ENCODE results near the gene ZCCHC10.
"Not testable (repeated sequence)": the region's sequence is repeated elsewhere in the genome, so short reads cannot be mapped to it uniquely, and the experiment has no call there.

Gene ZCCHC10

DNA sequence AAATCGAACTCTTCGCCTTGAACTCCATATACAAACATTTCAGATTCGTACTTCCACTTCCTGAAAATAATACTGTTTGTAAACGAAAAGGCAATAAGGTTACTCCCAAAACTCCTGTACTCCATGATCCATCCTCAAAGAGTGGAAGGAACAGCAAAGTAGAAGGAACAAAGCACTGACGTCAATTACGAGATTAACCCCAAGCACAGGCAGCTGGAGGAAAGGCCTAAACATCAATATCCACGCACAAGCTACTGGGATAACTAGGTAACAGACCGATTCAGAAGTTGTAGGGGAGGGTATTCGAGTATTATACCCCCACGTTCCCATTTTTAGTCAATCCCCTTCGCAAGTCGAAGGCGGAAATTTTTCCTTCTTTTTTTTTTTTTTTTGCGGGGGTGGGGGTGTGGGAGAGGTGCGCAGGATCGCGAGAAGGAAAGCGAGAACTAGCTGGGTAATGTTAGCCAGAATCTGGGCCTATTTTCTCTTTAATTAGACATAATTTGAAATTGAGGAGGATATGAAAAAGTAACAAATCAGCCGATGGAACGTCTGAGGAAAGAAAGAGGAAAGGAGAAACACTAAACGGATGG, 63.8 kb downstream of the ZCCHC10 start:
- H3K9me3 Mint-ChIP-seq: peaks cover 4% of the 10 kb centered on the region
- H3K27ac Mint-ChIP-seq: peak overlapping the region; percentile 100
- H3K27me3 Mint-ChIP-seq (ENCODE audit: low read depth, poor library complexity): peaks cover 5% of the 10 kb centered on the region
- H3K4me1 Mint-ChIP-seq: peaks cover 29% of the 10 kb centered on the region
- peaks cover 32% of the 10 kb centered on the region for H3K36me3 Mint-ChIP-seq (ENCODE audit: low read depth)
- peak overlapping the region; percentile 98 for H3K4me3 Mint-ChIP-seq
- TF ChIP-seq, protein P1, sequence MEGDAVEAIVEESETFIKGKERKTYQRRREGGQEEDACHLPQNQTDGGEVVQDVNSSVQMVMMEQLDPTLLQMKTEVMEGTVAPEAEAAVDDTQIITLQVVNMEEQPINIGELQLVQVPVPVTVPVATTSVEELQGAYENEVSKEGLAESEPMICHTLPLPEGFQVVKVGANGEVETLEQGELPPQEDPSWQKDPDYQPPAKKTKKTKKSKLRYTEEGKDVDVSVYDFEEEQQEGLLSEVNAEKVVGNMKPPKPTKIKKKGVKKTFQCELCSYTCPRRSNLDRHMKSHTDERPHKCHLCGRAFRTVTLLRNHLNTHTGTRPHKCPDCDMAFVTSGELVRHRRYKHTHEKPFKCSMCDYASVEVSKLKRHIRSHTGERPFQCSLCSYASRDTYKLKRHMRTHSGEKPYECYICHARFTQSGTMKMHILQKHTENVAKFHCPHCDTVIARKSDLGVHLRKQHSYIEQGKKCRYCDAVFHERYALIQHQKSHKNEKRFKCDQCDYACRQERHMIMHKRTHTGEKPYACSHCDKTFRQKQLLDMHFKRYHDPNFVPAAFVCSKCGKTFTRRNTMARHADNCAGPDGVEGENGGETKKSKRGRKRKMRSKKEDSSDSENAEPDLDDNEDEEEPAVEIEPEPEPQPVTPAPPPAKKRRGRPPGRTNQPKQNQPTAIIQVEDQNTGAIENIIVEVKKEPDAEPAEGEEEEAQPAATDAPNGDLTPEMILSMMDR (IDR thresholded peaks at IDR 0.05): no peak
- peak; percentile 20 for DNase-seq

DNA sequence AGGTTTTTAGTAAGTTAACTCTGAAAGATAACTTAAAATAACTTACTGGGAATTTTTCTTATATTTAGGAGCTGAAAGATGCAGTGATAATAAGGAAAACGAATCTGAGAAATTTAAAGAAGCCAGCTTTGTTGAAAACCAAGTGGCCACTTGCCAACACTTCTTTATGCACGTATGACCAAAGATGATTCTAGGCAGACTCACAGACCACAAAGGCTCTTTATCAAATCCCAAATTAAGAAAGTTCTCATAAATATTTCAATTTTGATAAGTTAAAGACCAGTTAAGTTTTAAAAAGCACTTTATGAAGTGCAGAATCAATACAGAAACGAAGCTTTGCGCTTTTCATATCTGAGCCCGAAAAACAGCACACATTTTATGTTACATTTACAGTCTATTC, 64.5 kb downstream of the ZCCHC10 start:
- peaks cover 5% of the 10 kb centered on the region for H3K27me3 Mint-ChIP-seq (ENCODE audit: low read depth, poor library complexity)
- peak overlapping the region; percentile 98 for H3K4me3 Mint-ChIP-seq
- peaks cover 29% of the 10 kb centered on the region for H3K4me1 Mint-ChIP-seq
- peaks cover 35% of the 10 kb centered on the region for H3K36me3 Mint-ChIP-seq (ENCODE audit: low read depth)
- H3K9me3 Mint-ChIP-seq: peaks cover 4% of the 10 kb centered on the region
- TF ChIP-seq, protein P1 (IDR thresholded peaks at IDR 0.05): no peak
- no peak for DNase-seq
- peak overlapping the region; percentile 100 for H3K27ac Mint-ChIP-seq

DNA sequence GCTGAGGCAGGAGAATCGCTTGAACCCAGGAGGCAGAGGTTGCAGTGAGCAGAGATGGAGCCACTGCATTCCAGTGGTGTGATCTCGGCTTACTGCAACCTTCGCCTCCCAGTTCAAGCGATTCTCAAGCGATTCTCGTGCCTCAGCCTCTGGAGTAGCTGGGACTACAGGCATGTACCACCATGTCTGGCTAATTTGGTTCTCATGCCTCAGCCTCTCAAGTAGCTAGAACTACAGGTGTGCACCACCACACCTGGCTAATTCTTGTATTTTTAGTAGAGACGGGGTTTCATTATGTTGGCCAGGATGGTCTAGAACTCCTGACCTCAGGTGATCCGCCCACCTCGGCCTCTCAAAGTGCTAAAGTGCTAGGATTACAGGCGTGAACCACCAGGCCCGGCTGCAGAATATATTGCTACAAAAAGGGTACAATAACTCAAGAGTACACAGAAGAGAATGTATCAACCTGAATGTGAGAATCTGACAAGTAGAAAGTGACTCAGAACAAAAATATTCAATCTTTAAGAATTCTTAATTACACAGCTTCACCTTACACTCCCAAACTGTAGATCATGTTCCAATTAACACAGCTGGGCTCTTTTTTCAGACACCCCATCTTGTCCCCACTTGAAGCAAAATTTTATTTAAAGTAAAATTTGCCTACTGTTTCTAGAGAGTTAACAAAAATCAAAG, 65.1 kb downstream of the ZCCHC10 start:
- Mint-ChIP-seq H3K4me3 (peak overlapping the region; percentile 98), H3K36me3 (ENCODE audit: low read depth) (peaks cover 40% of the 10 kb centered on the region), H3K4me1 (peaks cover 29% of the 10 kb centered on the region), H3K27ac (peak overlapping the region; percentile 74)
- not testable (repeated sequence) for H3K27me3 Mint-ChIP-seq (ENCODE audit: low read depth, poor library complexity); DNase-seq; H3K9me3 Mint-ChIP-seq

DNA sequence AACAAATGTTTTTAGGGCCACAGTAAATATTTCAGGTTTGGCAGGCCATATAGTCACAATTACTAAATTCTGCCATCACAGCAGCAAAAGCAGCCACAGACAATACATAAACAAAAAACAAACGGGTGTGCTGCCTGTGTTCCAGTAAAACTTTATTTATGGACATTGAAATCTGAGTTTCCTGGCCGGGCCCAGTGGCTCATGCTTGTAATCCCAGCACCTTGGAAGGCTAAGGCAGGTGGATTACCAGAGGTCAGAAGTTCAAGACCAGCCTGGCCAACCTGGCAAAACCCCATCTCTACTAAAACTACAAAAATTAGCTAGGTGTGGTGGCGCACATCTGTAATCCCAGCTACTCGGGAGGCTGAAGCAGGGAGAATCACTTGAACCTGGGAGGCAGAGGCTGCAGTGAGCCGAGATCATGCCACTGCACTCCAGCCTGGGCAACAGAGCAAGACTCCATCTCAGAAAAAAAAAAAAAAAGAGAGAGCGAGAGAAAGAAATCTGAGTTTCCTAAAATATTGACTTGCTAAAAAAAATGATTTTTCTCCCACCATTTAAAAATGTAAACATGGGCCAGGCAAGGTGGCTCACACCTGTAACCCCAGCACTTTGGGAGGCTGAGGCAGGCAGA, 70.1 kb downstream of the ZCCHC10 start:
- DNase-seq; H3K4me3 Mint-ChIP-seq; H3K27me3 Mint-ChIP-seq (ENCODE audit: low read depth, poor library complexity); H3K27ac Mint-ChIP-seq: not testable (repeated sequence)
- peaks cover 34% of the 10 kb centered on the region for H3K9me3 Mint-ChIP-seq
- H3K4me1 Mint-ChIP-seq: peaks cover 20% of the 10 kb centered on the region
- H3K36me3 Mint-ChIP-seq (ENCODE audit: low read depth): peaks cover 82% of the 10 kb centered on the region

DNA sequence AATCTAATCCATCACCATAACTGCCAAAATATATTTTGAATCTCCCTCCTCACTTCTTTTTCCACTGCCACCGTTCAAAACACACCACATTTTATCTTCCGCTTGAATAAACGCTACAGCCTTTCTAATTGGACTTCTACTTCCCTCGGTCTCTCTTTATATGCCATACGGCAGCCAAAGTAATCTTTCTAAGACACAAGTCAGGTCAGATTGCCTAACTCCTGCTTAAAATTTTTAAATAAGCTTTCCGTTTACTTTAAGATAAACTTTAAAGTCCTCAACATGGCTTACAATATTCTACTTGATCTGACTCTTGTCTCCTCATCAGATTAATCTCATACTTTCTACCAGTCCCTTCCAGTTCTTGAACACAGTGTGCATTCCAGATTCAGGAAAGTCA, 72.6 kb downstream of the ZCCHC10 start:
- Mint-ChIP-seq H3K4me3 (no peak overlapping the region), H3K36me3 (ENCODE audit: low read depth) (peaks cover 76% of the 10 kb centered on the region), H3K27me3 (ENCODE audit: low read depth, poor library complexity) (no peaks in the 10 kb centered on the region), H3K9me3 (peaks cover 35% of the 10 kb centered on the region), H3K4me1 (peaks cover 22% of the 10 kb centered on the region), H3K27ac (peak overlapping the region; percentile 2)
- no peak for DNase-seq
- TF ChIP-seq, protein P1 (IDR thresholded peaks at IDR 0.05): no peak

DNA sequence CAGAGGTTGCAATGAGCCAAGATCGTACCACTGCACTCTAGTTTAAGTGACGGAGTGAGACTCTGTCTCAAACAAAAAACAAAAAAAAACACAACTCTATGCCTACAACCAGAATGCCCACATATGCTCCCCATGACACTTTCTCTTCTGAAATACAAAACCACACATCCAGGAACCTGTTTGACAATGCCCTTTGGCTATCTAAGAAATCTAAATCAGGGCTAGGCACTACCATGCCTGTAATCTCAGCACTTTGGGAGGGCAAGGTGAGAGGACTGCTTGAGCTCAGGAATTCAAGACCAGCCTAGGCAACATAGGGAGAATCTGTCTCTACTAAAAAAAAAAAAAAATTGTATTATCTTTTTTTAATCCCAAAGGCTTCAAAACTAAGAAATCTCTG, 73.5 kb downstream of the ZCCHC10 start:
- Mint-ChIP-seq H3K27ac (no peak overlapping the region), H3K36me3 (ENCODE audit: low read depth) (peaks cover 76% of the 10 kb centered on the region), H3K4me1 (peaks cover 19% of the 10 kb centered on the region), H3K27me3 (ENCODE audit: low read depth, poor library complexity) (no peaks in the 10 kb centered on the region), H3K4me3 (no peak overlapping the region), H3K9me3 (peaks cover 37% of the 10 kb centered on the region)
- TF ChIP-seq, protein P1 (IDR thresholded peaks at IDR 0.05): no peak
- DNase-seq: no peak
